K562 (cell line): ENCODE data around the gene GABARAP. TPM values are rescaled to one million over a fixed set of nuclear protein-coding genes. Genes with fewer than 3 reads are reported as not detected.
A peak's percentile ranks its signal among the peaks of the same experiment; 100 is the strongest.

ENCODE experiments used
- ASH1L ChIP-seq: fragments of 450-650 bp; IDR thresholded peaks from 2 replicates; pipeline ENCODE4 v1.6.1; 2018; ENCODE audit warnings: borderline replicate concordance, mild to moderate bottlenecking, low read depth; ENCODE audit not compliant: partially characterized antibody
- ATF7 ChIP-seq: fragments of 450-650 bp; IDR thresholded peaks from 2 replicates; pipeline ENCODE4 v1.7.1; 2014; ENCODE audit warnings: mild to moderate bottlenecking, moderate library complexity
- DACH1 ChIP-seq: fragments of 450-650 bp; IDR thresholded peaks from 2 replicates; pipeline ENCODE4 v1.6.1; 2018; ENCODE audit not compliant: partially characterized antibody
- EP300 ChIP-seq: IDR thresholded peaks from 2 replicates; pipeline ENCODE4 v1.6.1; 2012; ENCODE audit warnings: low read length, improper control_type of control experiment
- NCOR1 ChIP-seq: fragments of 450-650 bp; IDR thresholded peaks from 2 replicates; pipeline ENCODE4 v1.6.1; 2016; ENCODE audit warnings: mild to moderate bottlenecking, moderate library complexity
- NR2C1 ChIP-seq, 2 experiments: fragments of 450-650 bp; IDR thresholded peaks; 2 replicates each; pipeline ENCODE4 v1.6.1; 2017; ENCODE audit warnings: mild to moderate bottlenecking in 2 of 2, antibody characterized with exemption in 1 of 2, inconsistent platforms in 1 of 2, missing compliant biosample characterization in 1 of 2, missing genetic modification characterization in 1 of 2
- NR2C2 ChIP-seq, 2 experiments: fragments of 200-800 bp in 1 of 2; sonication (Bioruptor generic) in 1 of 2; sonication (generic) in 1 of 2; formaldehyde crosslinking in 1 of 2; IDR thresholded peaks; 2 replicates each; pipeline versions ENCODE4 v1.6.1 to v1.8.0; 2016 to 2022; ENCODE audit warnings: mild to moderate bottlenecking in 1 of 2, missing compliant biosample characterization in 1 of 2, missing genetic modification characterization in 1 of 2, missing genetic modification reagents in 1 of 2
- POLR2H ChIP-seq: IDR thresholded peaks from 2 replicates; pipeline ENCODE4 v1.6.1; 2016; ENCODE audit warnings: missing genetic modification characterization, low read depth, mild to moderate bottlenecking, control low read depth, missing compliant biosample characterization, moderate library complexity
- RB1 ChIP-seq: fragments of 450-650 bp; IDR thresholded peaks from 2 replicates; pipeline ENCODE4 v1.6.1; 2017; ENCODE audit warnings: low read depth, mild to moderate bottlenecking
- TFE3 ChIP-seq: fragments of 450-650 bp; formaldehyde crosslinking; IDR thresholded peaks from 2 replicates; pipeline ENCODE4 v1.4.0; 2020; ENCODE audit warnings: mild to moderate bottlenecking, mixed read lengths
- TOE1 ChIP-seq, 2 experiments: fragments of 450-650 bp in 1 of 2; sonication (generic) in 1 of 2; formaldehyde crosslinking in 1 of 2; IDR thresholded peaks; 2 replicates each; pipeline versions ENCODE4 v1.7.1 to v1.8.0; 2016 to 2022; ENCODE audit warnings: borderline replicate concordance in 2 of 2, mild to moderate bottlenecking in 2 of 2, antibody characterized with exemption in 1 of 2, inconsistent platforms in 1 of 2, low read depth in 1 of 2, missing genetic modification reagents in 1 of 2, moderate library complexity in 1 of 2
- ZBTB40 ChIP-seq, 2 experiments: fragments of 450-650 bp in 1 of 2; sonication (generic) in 1 of 2; formaldehyde crosslinking in 1 of 2; IDR thresholded peaks; 2 replicates each; pipeline versions ENCODE4 v1.7.1 to v1.9.0; 2016 to 2022; ENCODE audit warnings: inconsistent platforms in 1 of 2, mild to moderate bottlenecking in 1 of 2, missing genetic modification reagents in 1 of 2
- polyA plus RNA-seq, 8 experiments: library from polyadenylated mRNA; depleted of rRNA in 4 of 8; stranded (reverse) in 5 of 8; unstranded in 3 of 8; fragments of >200 nt; fragmentation: Nextera tagmentation in 2 of 8; fragmentation: Illumina TruSeq in 1 of 8; extraction: Ambion mirVana in 2 of 8; extraction: Trizol in 1 of 8; gene quantifications; 2 replicates each; pipeline versions ENCODE4 v1.2.1 to v1.2.3, GENCODE V29; 2011 to 2014; ENCODE audit warnings: inconsistent platforms in 1 of 8, missing spikeins in 1 of 8
- total RNA-seq, 7 experiments: library from RNA; depleted of rRNA in 6 of 7; stranded (reverse); fragments of >200 nt in 6 of 7; fragmentation: Illumina TruSeq in 2 of 7; extraction: Trizol in 2 of 7; gene quantifications; 2 replicates each; pipeline versions ENCODE4 v1.2.1 to v1.2.3, GENCODE V29; 2011 to 2021; ENCODE audit warnings: low replicate concordance in 1 of 7
- TF ChIP-seq, protein P1 (sequence below): fragments of 450-650 bp; IDR thresholded peaks from 2 replicates; pipeline ENCODE4 v1.6.1; 2014; ENCODE audit warnings: low read depth, mild to moderate bottlenecking, moderate library complexity, borderline replicate concordance

Gene GABARAP
- total and polyA plus RNA-seq, 9 of the 15 experiments (the other 6 are each of a cell fraction or from before 2014, with no cell fraction given), result 47.5 to 373 (median 152) TPM

DNA sequence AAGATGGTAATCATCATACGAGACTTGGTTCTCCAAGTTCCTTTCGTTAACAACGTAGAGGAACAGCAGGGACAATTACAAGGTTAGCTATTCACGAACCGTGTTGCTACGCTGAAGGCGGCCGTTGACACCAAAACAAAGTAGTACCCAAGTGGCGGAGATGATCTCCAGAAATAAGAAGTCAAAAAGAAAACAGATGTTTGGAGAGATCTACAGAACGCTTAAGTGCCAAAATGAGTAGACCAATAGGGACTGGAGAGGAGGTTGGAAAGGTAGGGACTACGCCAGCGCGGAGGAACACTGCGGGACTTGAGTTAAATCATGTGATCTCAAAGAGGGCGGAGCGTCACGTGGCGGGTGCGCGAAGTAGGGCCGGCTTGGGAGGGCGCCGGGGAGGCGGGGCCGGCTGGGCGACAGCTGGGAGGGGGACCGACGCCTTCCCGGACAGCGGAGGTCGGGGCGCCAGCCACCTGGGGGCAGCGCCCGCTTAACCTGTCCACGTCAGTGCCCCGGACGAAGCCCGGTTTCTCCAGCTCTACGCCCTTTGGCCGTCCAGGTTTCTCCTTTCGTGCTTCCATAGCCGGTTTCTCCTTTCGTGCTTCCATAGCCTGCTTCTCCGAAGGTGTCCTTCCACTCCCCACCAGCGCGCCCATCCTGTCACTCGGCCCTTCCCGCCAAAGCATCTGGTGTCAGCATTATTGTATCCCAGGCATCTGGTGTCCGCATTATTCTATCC, 636 bp upstream of the GABARAP start (continued):
- TF ChIP-seq EP300, result peak; percentile 63
- TF ChIP-seq NCOR1, result peak; percentile 72
- no peak for TF ChIP-seq NR2C2 (CRISPR knock-in tag; IDR thresholded peaks at IDR 0.05)
- peak; percentile 67; the same call in 1 of the 2 replicates for TF ChIP-seq NR2C2 (tag; IDR thresholded peaks at IDR 0.05)
- TF ChIP-seq, protein P1, sequence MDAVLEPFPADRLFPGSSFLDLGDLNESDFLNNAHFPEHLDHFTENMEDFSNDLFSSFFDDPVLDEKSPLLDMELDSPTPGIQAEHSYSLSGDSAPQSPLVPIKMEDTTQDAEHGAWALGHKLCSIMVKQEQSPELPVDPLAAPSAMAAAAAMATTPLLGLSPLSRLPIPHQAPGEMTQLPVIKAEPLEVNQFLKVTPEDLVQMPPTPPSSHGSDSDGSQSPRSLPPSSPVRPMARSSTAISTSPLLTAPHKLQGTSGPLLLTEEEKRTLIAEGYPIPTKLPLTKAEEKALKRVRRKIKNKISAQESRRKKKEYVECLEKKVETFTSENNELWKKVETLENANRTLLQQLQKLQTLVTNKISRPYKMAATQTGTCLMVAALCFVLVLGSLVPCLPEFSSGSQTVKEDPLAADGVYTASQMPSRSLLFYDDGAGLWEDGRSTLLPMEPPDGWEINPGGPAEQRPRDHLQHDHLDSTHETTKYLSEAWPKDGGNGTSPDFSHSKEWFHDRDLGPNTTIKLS, result peak; percentile 88
- peak; percentile 66 for TF ChIP-seq DACH1
- peak; percentile 97 for TF ChIP-seq TFE3 (CRISPR knock-in tag)
- peak; percentile 70; the same call in 1 of the 2 replicates for TF ChIP-seq NR2C1 (IDR thresholded peaks at IDR 0.05)
- TF ChIP-seq NR2C1 (tag; IDR thresholded peaks at IDR 0.05), result no peak
- TF ChIP-seq ZBTB40 (IDR thresholded peaks at IDR 0.05), result peak; percentile 71
- TF ChIP-seq ZBTB40 (CRISPR knock-in tag; IDR thresholded peaks at IDR 0.05), result no peak
- peak; percentile 97 for TF ChIP-seq TOE1 (IDR thresholded peaks at IDR 0.05; ENCODE audit: borderline replicate concordance)
- no peak for TF ChIP-seq TOE1 (CRISPR knock-in tag; IDR thresholded peaks at IDR 0.05; ENCODE audit: borderline replicate concordance, low read depth)
- TF ChIP-seq POLR2H (tag), result peak; percentile 70
- peak; percentile 75 for TF ChIP-seq ATF7
- peak; percentile 29 for TF ChIP-seq ASH1L
- TF ChIP-seq RB1, result peak; percentile 44; the same call in 1 of the 2 replicates
